Smooth muscle cell of the brain vasculature (primary cell): Measurements from ENCODE around the gene ALLC.
"Not testable (repeated sequence)": the region's sequence is repeated elsewhere in the genome, so short reads cannot be mapped to it uniquely, and the experiment has no call there.

ENCODE experiments used
- DNase-seq: peaks from one replicate; pipeline ENCODE4 v3.0.0-alpha.2; 2012; ENCODE audit warnings: low read depth, low spot score

Gene ALLC

GRCh38 chr2:3657881-3658280 lies at the start of gene ALLC:
ALLC (plus strand) TSS chr2:3658200; CDS start chr2:3671158, 12,958 bp downstream.
- DNase-seq: no peak

DNA sequence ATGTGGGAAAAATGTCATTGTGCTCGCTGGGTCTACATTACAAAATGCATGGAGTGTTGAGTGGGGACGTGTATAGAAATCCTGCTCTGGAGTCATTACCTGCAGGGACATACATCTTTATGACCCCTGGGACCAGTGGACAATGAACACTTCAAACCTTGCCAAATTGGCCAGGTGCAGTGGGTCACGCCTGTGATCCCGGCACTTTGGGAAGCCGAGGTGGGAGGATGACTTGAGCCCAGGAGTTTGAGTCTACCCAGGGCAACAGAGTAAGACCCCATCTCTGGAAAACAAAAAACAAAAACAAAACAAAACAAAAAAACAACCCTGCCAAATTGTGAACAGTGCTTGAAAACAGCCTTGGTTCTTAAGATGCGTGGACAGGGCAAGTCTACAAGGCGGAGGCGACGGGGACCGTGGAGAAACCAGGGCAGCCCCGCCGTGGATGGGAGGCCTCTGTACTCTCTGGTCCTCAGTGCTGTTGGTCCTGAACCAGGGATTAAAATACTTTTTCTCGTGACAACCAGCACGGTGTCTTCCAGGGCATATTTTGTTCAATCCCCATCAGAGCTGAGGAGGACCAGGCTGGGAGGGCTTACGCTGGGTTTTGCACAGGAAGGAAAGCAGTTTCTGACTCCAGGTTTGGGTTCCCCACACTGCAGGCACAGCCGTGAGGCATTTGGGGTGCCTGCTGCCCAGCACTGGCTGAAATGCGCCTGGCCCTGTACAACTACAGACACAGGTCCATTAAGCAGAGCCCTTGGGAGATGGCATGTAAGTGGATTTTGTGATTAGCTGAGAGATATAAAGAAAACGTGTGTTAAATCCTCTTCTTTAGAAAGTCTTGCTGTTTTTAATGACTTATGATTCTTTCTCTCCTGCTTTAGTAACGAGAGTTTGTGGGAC lies 49.4 kb upstream of the ALLC start:
- no peak for DNase-seq

GRCh38 chr2:3609279-3609673 lies 48.7 kb upstream of the ALLC start:
- not testable (repeated sequence) for DNase-seq

- DNase-seq: no peak
Observed at GRCh38 chr2:3610415-3610814, 47.6 kb upstream of the ALLC start.

- DNase-seq: no peak
Observed at GRCh38 chr2:3610881-3611505, 47.0 kb upstream of the ALLC start.

DNA sequence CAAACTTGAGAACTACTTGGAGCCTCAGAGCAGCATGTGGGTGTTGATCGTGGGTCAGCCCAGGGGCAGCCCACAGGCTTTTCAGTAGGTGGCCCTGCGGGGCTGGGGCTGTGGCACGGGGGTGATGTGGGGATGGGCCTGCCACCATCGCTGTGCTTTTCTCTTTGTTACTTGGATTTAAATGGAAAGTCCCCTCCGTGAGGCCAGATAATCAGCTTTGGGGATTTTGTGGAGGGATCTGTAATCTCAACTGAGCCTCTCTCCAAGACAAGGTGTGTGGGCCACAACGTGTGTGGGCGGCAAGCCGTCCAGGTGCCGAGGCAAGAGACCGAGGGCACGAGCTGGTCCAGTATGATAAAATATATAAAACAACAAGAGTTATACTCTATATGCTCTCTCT lies 46.4 kb upstream of the ALLC start:
- DNase-seq: no peak

- no peak for DNase-seq
Observed at GRCh38 chr2:3612639-3613523, 45.1 kb upstream of the ALLC start.

DNA sequence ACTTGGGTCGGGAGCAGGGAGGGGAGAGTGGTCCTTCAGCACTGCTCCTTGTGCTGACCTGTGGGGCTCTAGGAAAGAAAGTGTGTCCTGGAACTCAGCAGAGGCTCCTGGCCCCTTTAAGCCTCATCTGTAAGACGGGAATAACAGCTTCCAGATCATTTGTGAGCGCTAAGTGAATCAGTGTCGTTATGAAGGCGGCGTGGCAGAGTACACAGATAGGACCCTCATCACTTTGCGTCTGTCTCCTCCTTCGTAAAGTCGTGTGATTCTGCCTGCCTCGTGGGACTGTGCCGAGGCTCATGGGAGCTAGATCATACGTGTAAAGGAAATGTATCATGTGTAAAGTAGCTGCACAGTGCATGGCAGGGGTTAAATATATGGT lies 44.5 kb upstream of the ALLC start:
- DNase-seq: no peak

DNA sequence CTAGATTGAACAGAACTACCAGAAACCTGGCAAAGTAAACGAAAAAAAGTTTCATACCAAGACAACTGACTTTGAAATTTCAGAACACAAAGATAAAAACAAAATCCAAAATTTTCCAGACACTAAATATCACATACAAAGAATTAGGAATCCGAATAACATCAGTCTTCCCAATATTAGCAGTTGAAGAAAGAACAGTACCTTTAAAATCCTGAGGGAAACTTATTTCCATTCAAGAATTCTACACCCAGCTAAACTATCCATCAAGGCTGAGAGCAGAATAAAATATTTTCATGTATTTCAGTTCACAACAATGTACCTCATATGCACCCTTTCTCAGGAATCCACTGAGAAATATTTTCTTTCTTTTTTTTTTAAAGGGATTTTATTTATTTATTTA lies 43.3 kb upstream of the ALLC start:
- not testable (repeated sequence) for DNase-seq

DNA sequence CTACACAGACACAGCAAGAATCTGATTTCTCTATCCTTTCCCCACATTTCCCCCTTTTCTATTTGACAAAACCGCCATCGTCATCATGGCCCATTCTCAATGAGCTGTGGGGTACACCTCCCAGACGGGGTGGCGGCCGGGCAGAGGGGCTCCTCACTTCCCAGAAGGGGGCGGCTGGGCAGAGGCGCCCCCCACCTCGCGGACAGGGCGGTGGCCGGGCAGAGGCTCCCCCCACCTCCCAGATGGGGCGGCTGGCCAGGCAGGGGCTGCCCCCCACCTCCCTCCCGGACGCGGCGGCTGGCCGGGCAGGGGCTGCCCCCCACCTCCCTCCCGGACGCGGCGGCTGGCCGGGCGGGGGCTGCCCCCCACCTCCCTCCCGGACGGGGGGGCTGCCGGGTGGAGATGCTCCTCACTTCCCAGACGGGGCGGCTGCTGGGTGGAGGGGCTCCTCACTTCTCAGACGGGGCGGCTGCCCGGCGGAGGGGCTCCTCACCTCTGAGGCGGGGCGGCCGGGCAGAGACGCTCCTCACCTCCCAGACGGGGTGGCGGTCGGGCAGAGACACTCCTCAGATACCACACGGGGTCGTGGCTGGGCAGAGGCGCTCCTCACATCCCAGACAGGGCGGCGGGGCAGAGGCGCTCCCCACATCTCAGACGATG lies 42.3 kb upstream of the ALLC start:
- not testable (repeated sequence) for DNase-seq

DNA sequence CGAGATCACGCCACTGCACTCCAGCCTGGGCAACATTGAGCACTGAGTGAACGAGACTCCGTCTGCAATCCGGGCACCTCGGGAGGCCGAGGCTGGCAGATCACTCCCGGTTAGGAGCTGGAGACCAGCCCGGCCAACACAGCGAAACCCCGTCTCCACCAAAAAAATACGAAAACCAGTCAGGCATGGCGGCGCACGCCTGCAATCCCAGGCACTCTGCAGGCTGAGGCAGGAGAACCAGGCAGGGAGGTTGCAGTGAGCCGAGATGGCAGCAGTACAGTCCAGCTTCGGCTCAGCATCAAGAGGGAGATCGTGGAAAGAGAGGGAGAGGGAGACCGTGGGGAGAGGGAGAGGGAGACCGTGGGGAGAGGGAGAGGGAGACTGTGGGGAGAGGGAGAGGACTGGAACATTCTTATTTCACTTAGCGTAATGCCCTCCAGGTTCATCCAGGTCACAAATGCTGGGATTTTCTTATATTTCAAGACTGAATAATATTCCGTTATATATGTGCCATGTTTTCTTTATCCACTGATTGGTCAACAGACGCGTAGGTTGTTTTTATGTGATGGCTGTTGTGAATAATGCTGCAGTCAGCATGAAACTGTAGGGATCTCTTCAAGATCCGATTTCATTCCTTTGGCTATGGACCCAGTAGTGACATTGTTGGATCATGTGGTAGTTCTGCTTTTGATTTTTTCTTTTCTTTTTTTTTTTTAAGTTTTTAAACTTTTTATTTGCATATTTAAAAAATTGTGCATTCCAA lies 41.4 kb upstream of the ALLC start:
- not testable (repeated sequence) for DNase-seq

DNA sequence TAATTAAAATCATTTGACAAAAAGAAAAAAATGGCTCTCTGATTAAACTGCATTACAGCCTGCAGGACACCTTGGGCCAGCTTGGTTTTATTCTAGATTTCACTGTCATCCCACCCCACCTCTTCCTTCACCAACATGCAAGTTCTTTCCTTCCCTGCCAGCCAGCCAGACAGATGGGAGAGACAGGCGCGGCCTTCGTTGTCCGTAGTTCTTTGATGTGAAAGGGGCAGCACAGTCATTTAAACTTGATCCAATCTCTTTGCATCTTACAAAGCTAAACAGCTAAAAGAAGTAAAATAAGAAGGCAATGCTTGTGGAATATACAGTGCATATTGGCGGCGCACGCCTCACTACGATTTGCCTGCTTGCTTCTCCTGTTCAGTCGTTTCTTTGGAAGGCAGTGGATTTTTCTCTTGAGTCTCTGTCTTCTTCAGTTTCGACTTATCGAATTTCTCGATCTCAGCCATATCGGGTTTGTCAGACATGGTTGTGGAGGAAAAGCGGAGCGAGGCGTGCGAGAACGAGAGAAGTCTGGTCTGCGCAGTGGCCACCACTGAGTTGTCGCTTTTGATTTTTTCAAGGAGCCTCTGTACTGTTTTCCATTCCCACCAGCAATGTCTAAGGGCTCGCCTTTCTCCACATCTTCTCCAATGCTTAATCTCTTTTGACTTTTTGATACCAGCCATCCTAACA lies 40.7 kb upstream of the ALLC start:
- no peak for DNase-seq

DNA sequence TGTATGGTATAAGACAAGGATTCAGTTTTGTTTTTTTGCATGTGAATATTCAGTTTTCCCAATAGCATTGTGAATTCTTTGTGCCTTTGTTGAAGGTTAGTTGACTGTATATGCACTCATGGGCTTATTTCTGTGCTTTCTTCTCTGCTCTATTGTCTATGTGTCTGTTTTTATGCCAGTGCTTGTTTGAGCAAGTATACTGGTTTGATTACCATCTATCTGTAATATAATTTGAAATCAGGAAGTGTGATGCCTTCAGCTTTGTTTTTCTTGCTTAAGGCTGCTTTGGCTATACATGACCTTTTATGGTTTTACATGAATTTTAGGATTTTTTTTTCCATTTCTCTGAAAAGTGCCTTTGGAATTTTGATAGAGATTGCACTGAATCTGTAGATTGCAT lies 39.6 kb upstream of the ALLC start:
- DNase-seq: no peak

DNA sequence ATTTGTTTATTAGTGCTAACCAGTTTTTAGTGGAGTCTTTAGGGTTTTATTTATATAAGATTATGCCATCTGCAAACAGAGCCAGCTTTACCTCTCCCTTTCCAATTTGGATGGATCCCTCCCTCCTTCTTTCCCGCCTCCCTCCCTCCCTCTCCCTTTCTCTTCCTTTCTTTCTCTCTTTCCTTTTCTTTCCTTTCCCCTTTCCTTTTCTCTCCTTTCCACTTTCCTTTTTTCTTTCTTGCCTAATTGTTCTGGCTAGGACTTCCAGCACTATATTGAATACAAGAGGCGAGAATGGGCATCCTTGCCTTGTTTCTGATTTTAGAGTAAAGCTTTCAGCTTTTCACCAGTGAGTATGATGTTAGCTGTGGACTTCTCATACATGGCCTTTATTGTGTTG lies 39.0 kb upstream of the ALLC start:
- DNase-seq: no peak

GRCh38 chr2:3619661-3620060 lies 38.3 kb upstream of the ALLC start:
- not testable (repeated sequence) for DNase-seq

DNA sequence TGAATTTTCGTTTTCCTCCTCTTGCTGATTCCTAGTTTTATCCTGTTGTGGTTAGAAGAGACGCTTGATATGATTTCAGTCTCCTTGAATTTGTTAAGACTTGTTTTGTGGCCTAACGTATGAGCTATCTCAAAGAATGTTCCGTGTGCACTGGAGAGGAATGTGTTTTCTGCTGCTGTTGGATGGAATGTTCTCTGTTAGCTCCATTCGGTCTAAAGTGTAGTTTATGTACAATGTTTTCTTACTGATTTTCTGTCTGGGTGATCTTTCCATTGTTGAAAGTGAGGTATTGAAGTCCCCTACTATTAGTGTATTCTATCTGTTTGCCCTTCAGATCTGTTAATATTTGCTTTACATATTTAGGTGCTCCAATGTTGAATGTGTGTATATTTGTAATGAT lies 37.2 kb upstream of the ALLC start:
- DNase-seq: no peak

- DNase-seq: no peak
Observed at GRCh38 chr2:3622967-3623366, 35.0 kb upstream of the ALLC start.

- no peak for DNase-seq
Observed at GRCh38 chr2:3624059-3624794, 33.8 kb upstream of the ALLC start.

DNA sequence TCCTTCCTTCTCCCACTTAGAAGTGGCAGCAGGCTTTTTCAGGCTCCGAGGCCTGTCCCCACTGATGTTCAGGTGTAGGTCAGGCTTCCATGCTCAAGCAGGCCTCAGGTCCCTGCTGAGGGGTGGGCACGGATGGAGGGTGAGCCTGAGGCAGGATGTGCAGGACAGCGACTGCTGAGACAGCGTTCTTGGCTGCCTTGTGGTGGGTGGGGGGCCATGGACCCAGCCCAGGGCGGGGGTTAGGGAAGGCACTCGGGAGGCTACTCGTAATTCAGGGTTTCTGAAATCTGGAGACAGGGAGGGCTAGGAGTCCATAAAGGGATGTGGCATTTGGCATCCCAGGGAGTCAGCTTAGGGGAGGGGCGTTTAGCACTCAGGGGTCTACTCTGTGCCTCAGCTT lies 32.8 kb upstream of the ALLC start:
- DNase-seq: no peak
